IMR-90 (cell line): ENCODE results near the gene DSCAML1.

Experiments used
- CEBPB ChIP-seq: IDR thresholded peaks from 2 replicates; pipeline ENCODE4 v1.6.1; 2012; ENCODE audit warnings: low read depth, low read length, improper control_type of control experiment
- CHD1 ChIP-seq: IDR thresholded peaks from 2 replicates; pipeline ENCODE4 v1.6.1; 2012; ENCODE audit warnings: low read depth, low read length, improper control_type of control experiment
- CTCF ChIP-seq: conservative IDR thresholded peaks from 2 replicates; pipeline ENCODE4 v1.5.1; 2012; ENCODE audit warnings: mild to moderate bottlenecking, low read depth, low read length, improper control_type of control experiment
- FOS ChIP-seq: fragments of 150-350 bp; IDR thresholded peaks from 2 replicates; pipeline ENCODE4 v1.6.1; 2016; ENCODE audit warnings: low read depth, low read length
- MAZ ChIP-seq: IDR thresholded peaks from 2 replicates; pipeline ENCODE4 v1.6.1; 2012; ENCODE audit warnings: low read depth, mild to moderate bottlenecking, low read length, improper control_type of control experiment, moderate library complexity, borderline replicate concordance
- MXI1 ChIP-seq: IDR thresholded peaks from 2 replicates; pipeline ENCODE4 v1.6.1; 2012; ENCODE audit warnings: low read depth, mild to moderate bottlenecking, low read length, moderate library complexity, borderline replicate concordance
- POLR2A ChIP-seq: IDR thresholded peaks from 2 replicates; pipeline ENCODE4 v1.6.1; 2012; ENCODE audit warnings: mild to moderate bottlenecking, low read depth, low read length
- RAD21 ChIP-seq: IDR thresholded peaks from 2 replicates; pipeline ENCODE4 v1.6.1; 2012; ENCODE audit warnings: low read length, improper control_type of control experiment
- RCOR1 ChIP-seq: IDR thresholded peaks from 2 replicates; pipeline ENCODE4 v1.6.1; 2012; ENCODE audit warnings: mild to moderate bottlenecking, low read length, improper control_type of control experiment; ENCODE audit not compliant: insufficient replicate concordance
- RFX5 ChIP-seq: IDR thresholded peaks from 2 replicates; pipeline ENCODE4 v1.8.0; 2012; ENCODE audit warnings: low read depth, mild to moderate bottlenecking, low read length, moderate library complexity
- SMC3 ChIP-seq: fragments of 150-350 bp; IDR thresholded peaks from 2 replicates; pipeline ENCODE4 v1.6.1; 2016; ENCODE audit warnings: low read depth, mild to moderate bottlenecking, antibody characterized with exemption, low read length, moderate library complexity
- TF ChIP-seq, protein P1 (sequence below): fragments of 150-350 bp; IDR thresholded peaks from 2 replicates; pipeline ENCODE4 v1.6.1; 2017; ENCODE audit warnings: mild to moderate bottlenecking, antibody characterized with exemption, low read length, low read depth

GRCh38 chr11:117476531-117477142 is 320.4 kb downstream of the DSCAML1 start:
- TF ChIP-seq RAD21 (no peak), SMC3 (no peak), CTCF (no peak), RCOR1 (no peak), CHD1 (no peak), MAZ (no peak), POLR2A (no peak), RFX5 (no peak), CEBPB (no peak), FOS (no peak), MXI1 (no peak)
- TF ChIP-seq, protein P1, sequence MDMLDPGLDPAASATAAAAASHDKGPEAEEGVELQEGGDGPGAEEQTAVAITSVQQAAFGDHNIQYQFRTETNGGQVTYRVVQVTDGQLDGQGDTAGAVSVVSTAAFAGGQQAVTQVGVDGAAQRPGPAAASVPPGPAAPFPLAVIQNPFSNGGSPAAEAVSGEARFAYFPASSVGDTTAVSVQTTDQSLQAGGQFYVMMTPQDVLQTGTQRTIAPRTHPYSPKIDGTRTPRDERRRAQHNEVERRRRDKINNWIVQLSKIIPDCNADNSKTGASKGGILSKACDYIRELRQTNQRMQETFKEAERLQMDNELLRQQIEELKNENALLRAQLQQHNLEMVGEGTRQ: no peak
